Endothelial cell of umbilical vein (primary cell): ENCODE measurements around the gene IL36B. TPM values are rescaled to one million over a fixed set of nuclear protein-coding genes. Genes with fewer than 3 reads are reported as not detected.

ENCODE experiments used
- BruUV-seq: library from RNA; stranded (reverse); fragments of 400-500 nt; replicated peaks from 2 replicates; lab custom pipeline; 2021; lab: Mats Ljungman, UMichigan
- CTCF ChIA-PET: fragments of 300-600, 350-600 bp; sonication (Branson Sonifier 250); formaldehyde crosslinking; loops from one replicate; lab custom pipeline; 2021; ENCODE audit warnings: antibody characterized with exemption, inconsistent platforms; lab: Charles Lee
- POLR2A ChIA-PET: fragments of 300-600, 350-600 bp; sonication (Branson Sonifier 250); formaldehyde crosslinking; loops from one replicate; lab custom pipeline; 2021; ENCODE audit warnings: antibody characterized with exemption, inconsistent platforms; lab: Charles Lee
- DNase-seq: peaks from one replicate; pipeline ENCODE4 v3.0.0-alpha.2; 2011; ENCODE audit warnings: low read depth, low spot score
- FAIRE-seq: peaks from 2 replicates; lab custom pipeline; 2011; peaks lifted over from hg19 to GRCh38; lab: Jason Lieb, UNC
- H2AFZ ChIP-seq: 2 replicates; pipeline ENCODE4 v1.6.0; 2012; ENCODE audit warnings: low read depth, low read length, control low read depth, inconsistent platforms
- H3K27ac ChIP-seq: 2 replicates; pipeline ENCODE4 v1.5.1; 2011; ENCODE audit warnings: low read depth, mild to moderate bottlenecking, control low read depth, low read length, moderate library complexity; ENCODE audit not compliant: insufficient read depth
- H3K27me3 ChIP-seq, 2 experiments: 2 replicates each; pipeline versions ENCODE4 v1.6.0 to v1.6.1; 2011; ENCODE audit warnings: low read length in 2 of 2, mixed read lengths in 1 of 2; ENCODE audit not compliant: control insufficient read depth in 2 of 2, insufficient read depth in 2 of 2
- H3K36me3 ChIP-seq, 2 experiments: 2 replicates in 1 of 2; 3 replicates in 1 of 2; pipeline ENCODE4 v1.5.1; 2011; ENCODE audit warnings: low read length in 2 of 2, mild to moderate bottlenecking in 1 of 2, moderate library complexity in 1 of 2; ENCODE audit not compliant: control insufficient read depth in 2 of 2, insufficient read depth in 2 of 2; ENCODE audit errors: extremely low read depth in 1 of 2
- H3K4me1 ChIP-seq: 3 replicates; pipeline ENCODE4 v1.5.1; 2011; ENCODE audit warnings: mild to moderate bottlenecking, low read length; ENCODE audit not compliant: control insufficient read depth, insufficient read depth; ENCODE audit errors: extremely low read depth
- H3K4me2 ChIP-seq: 2 replicates; pipeline ENCODE4 v1.6.1; 2011; ENCODE audit warnings: low read length, control low read depth, mixed read lengths; ENCODE audit not compliant: insufficient read depth
- H3K4me3 ChIP-seq, 3 experiments: fragments of 200-600 bp in 1 of 3; sonication (generic), shearing (Covaris generic) in 1 of 3; replicated peaks in 1 of 3; 2 replicates each; pipeline ENCODE4 v1.5.1; 2011 to 2016; ENCODE audit warnings: control low read depth in 3 of 3, low read length in 3 of 3, mild to moderate bottlenecking in 2 of 3, inconsistent platforms in 1 of 3, low read depth in 1 of 3, moderate library complexity in 1 of 3; ENCODE audit not compliant: insufficient read depth in 1 of 3
- H3K79me2 ChIP-seq: 2 replicates; pipeline ENCODE4 v1.6.0; 2012; ENCODE audit warnings: low read length, inconsistent platforms; ENCODE audit not compliant: control insufficient read depth, insufficient read depth
- H3K9ac ChIP-seq: replicated peaks from 2 replicates; pipeline ENCODE3; 2011; ENCODE audit warnings: low read length, control low read depth; ENCODE audit not compliant: insufficient read depth; ENCODE audit errors: extremely low read depth
- H3K9me1 ChIP-seq: replicated peaks from 3 replicates; pipeline ENCODE4 v1.6.0; 2011; ENCODE audit warnings: mild to moderate bottlenecking, low read length; ENCODE audit not compliant: control insufficient read depth, insufficient read depth; ENCODE audit errors: extremely low read depth
- H3K9me3 ChIP-seq: replicated peaks from 2 replicates; pipeline ENCODE4 v1.5.1; 2012; ENCODE audit warnings: low read length, inconsistent platforms; ENCODE audit not compliant: control insufficient read depth, insufficient read depth
- H4K20me1 ChIP-seq: replicated peaks from 2 replicates; pipeline ENCODE3; 2011; ENCODE audit warnings: mild to moderate bottlenecking, low read length; ENCODE audit not compliant: control insufficient read depth, insufficient read depth; ENCODE audit errors: extremely low read depth
- EZH2 ChIP-seq: IDR thresholded peaks from 2 replicates; pipeline ENCODE4 v1.6.1; 2012; ENCODE audit warnings: borderline replicate concordance, low read depth, mild to moderate bottlenecking, moderate library complexity, low read length, inconsistent platforms; ENCODE audit not compliant: severe bottlenecking
- FOS ChIP-seq: IDR thresholded peaks from 2 replicates; pipeline ENCODE4 v1.6.1; 2011; ENCODE audit warnings: mild to moderate bottlenecking, low read length, moderate library complexity, borderline replicate concordance; ENCODE audit not compliant: insufficient read depth
- GATA2 ChIP-seq: IDR thresholded peaks from 2 replicates; pipeline ENCODE4 v1.7.0; 2011; ENCODE audit warnings: low read depth, mild to moderate bottlenecking, moderate library complexity, mixed read lengths, low read length; ENCODE audit not compliant: insufficient read length, insufficient read depth
- JUN ChIP-seq: IDR thresholded peaks from 2 replicates; pipeline ENCODE4 v1.6.1; 2011; ENCODE audit warnings: borderline replicate concordance, low read depth; ENCODE audit not compliant: insufficient read length, insufficient read depth
- MAX ChIP-seq: IDR thresholded peaks from 2 replicates; pipeline ENCODE4 v1.6.1; 2011; ENCODE audit not compliant: insufficient read depth, insufficient read length
- MYC ChIP-seq: IDR thresholded peaks from one replicate; pipeline ENCODE4 v1.6.1; 2011; ENCODE audit warnings: mild to moderate bottlenecking, low read depth, low read length
- POLR2A ChIP-seq: IDR thresholded peaks from 2 replicates; pipeline ENCODE4 v1.6.1; 2012; ENCODE audit warnings: low read depth, mild to moderate bottlenecking, control low read depth, low read length
- POLR2AphosphoS5 ChIP-seq: IDR thresholded peaks from 2 replicates; pipeline ENCODE4 v1.6.1; 2012; ENCODE audit warnings: low read depth, mild to moderate bottlenecking, control low read depth, low read length, moderate library complexity; ENCODE audit not compliant: insufficient read depth
- dilution Hi-C: fragments of 300-500 bp; cut with MboI; formaldehyde crosslinking; loops from one replicate; pipeline ENCODE4 v1.15.0; 2019; ENCODE audit warnings: low sequenced_read_pairs; ENCODE audit not compliant: extremely low pct_ligation_motif_present
- intact Hi-C: fragments of 100-400 bp; cut with micrococcal nuclease; formaldehyde crosslinking; loops from one replicate; pipeline ENCODE4 v1.10.0; 2022
- polyA plus RNA-seq, 4 experiments: library from polyadenylated mRNA; depleted of rRNA in 3 of 4; stranded (reverse) in 3 of 4; unstranded in 1 of 4; fragments of >200 nt; gene quantifications; 2 replicates each; pipeline versions ENCODE4 v1.2.1 to v1.2.3, GENCODE V29; 2011 to 2012; ENCODE audit warnings: missing spikeins in 1 of 4
- total RNA-seq: library from RNA; stranded (reverse); gene quantifications from 2 replicates; pipeline ENCODE4 v1.2.3, GENCODE V29; 2021
- TF ChIP-seq, protein P1 (sequence below), 2 donors: IDR thresholded peaks; 1 replicate in 1 of 2; 2 replicates in 1 of 2; pipeline ENCODE4 v1.5.1; 2011; ENCODE audit warnings: low read length in 2 of 2, mild to moderate bottlenecking in 2 of 2, moderate library complexity in 2 of 2, control low read depth in 1 of 2, inconsistent platforms in 1 of 2, low read depth in 1 of 2; ENCODE audit not compliant: insufficient read depth in 1 of 2; ENCODE audit errors: extremely low read depth in 1 of 2

Gene IL36B
- total and polyA plus RNA-seq, 2 donors (not counting 3 experiments of a cell fraction or from before 2014, with no cell fraction given): not detected

- CTCF ChIA-PET: no interaction called here
These were observed 999 bp upstream of the IL36B start for GRCh38 chr2:113053666-113054065.

More at GRCh38 chr2:113053666-113054065, 999 bp upstream of the IL36B start:
- Histone ChIP-seq H3K9me1 (no peaks in the 10 kb centered on the region), H3K9me3 (no peaks in the 10 kb centered on the region), H3K36me3 (no peaks in the 10 kb centered on the region), H3K4me3 (no peak overlapping the region), H3K27ac (no peak overlapping the region), H3K79me2 (no peaks in the 10 kb centered on the region), H2AFZ (no peak overlapping the region), H3K9ac (no peak overlapping the region), H3K27me3 (no peaks in the 10 kb centered on the region), H4K20me1 (no peaks in the 10 kb centered on the region), H3K4me1 (no peaks in the 10 kb centered on the region), H3K4me2 (no peak overlapping the region)
- BruUV-seq: no TSS peak
- dilution Hi-C loops (no loop called here), intact Hi-C loops (no loop called here)
- DNase-seq (no peak), FAIRE-seq (no peak)
- TF ChIP-seq JUN (no peak), POLR2A (no peak), MAX (no peak), POLR2AphosphoS5 (no peak), GATA2 (no peak), MYC (no peak), FOS (no peak), EZH2 (no peak)
- TF ChIP-seq, protein P1, sequence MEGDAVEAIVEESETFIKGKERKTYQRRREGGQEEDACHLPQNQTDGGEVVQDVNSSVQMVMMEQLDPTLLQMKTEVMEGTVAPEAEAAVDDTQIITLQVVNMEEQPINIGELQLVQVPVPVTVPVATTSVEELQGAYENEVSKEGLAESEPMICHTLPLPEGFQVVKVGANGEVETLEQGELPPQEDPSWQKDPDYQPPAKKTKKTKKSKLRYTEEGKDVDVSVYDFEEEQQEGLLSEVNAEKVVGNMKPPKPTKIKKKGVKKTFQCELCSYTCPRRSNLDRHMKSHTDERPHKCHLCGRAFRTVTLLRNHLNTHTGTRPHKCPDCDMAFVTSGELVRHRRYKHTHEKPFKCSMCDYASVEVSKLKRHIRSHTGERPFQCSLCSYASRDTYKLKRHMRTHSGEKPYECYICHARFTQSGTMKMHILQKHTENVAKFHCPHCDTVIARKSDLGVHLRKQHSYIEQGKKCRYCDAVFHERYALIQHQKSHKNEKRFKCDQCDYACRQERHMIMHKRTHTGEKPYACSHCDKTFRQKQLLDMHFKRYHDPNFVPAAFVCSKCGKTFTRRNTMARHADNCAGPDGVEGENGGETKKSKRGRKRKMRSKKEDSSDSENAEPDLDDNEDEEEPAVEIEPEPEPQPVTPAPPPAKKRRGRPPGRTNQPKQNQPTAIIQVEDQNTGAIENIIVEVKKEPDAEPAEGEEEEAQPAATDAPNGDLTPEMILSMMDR (IDR thresholded peaks at IDR 0.05; ENCODE audit: extremely low read depth in 1 of 2, insufficient read depth in 1 of 2, low read depth in 1 of 2, low read length in 2 of 2): no peak
- POLR2A ChIA-PET: no interaction called here
